Stimulated activated CD8-positive, alpha-beta memory T cell treated with anti-CD3 and anti-CD28 coated beads, Interleukin-7, amount 100 ng/mL, for 48 hours (primary cell): ENCODE data around the gene ROBO1.
"Not testable (repeated sequence)": the region's sequence is repeated elsewhere in the genome, so short reads cannot be mapped to it uniquely, and the experiment has no call there.

Experiments
- DNase-seq, 2 donors: peaks; one replicate each; pipeline ENCODE4 v3.0.0-alpha.2; 2020; ENCODE audit warnings: low read depth in 1 of 2; ENCODE audit errors: extremely low read depth in 1 of 2

ROBO1 gene

GRCh38 chr3:78765671-78766485, 1001.9 kb downstream of the ROBO1 start:
- DNase-seq, result no peak

DNA sequence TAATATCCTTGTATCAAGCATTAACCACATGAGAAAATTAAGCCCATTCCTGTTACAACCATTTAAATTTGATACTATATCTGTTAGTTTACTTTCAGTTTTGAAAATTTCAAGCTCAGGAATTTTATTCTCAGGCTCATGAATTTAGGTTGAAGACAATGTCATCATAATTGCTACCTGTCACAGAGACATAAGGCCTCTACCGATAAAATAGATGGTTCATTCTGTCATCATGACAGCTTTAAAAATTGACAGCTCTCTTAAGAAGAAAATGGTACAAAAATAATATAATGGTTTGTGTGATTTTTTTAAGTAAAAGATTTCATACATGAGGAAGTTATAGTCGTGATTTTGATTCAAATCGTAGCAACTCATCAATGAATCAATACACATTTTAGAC, 1003.2 kb downstream of the ROBO1 start:
- no peak for DNase-seq

DNA sequence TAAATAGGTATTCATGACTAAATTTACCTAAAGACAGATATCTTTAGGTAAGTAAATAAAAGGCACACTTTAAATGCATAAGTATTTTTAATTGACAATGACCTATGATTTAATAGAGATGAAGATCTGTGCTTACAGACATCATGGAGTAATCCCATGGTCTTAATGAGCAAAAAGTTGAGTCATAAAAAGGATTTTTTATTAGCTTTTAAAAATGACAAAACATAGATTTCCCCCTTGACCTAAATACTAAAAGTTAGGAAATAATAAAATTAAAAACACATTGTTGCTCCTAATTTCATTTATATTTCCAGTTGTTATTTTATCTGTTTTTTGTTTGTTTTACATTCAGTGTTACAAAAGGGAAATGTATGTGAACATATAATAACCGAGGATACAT, 1005.7 kb downstream of the ROBO1 start:
- DNase-seq, result no peak

DNA sequence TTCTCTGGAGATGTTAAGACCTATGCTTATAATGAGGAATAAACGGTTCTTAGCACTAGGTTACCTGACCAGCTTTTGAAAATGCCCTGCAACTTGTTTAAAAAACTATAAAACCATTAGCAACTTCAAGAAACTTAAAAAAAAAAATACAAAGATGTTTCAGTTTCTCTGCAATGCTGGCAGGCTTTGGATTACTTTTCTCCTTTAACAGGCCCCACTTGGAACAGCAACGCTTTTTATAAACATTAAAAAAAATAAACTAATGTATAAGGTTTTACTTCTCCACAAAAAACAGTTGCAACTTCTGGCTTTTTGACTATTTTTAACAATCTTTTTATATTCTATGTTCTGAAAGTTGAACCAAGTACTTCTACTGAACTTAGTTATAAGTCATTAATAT, 1006.7 kb downstream of the ROBO1 start:
- no peak for DNase-seq

GRCh38 chr3:78757731-78758130, 1010.1 kb downstream of the ROBO1 start:
- DNase-seq, result no peak

- DNase-seq, result no peak
These were observed 1013.6 kb downstream of the ROBO1 start for GRCh38 chr3:78754066-78754743.

DNA sequence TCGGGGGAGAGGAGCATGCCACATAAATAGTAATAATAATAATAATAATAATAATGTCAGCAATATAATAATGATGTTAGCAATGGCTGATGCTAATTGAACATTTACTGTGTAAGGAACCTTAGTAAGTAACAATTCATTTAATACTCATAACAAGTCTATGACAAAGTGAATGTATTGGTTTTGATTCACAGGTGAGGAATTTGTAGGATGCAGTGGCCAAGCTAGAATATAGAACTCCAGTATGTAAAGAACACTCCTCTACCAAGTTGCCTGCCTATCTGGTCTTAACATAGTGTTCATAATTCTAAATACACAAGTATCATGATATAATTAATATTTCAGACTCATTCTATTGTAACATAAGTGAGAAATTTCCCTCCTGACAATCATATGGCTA, 1016.5 kb downstream of the ROBO1 start:
- no peak for DNase-seq

DNA sequence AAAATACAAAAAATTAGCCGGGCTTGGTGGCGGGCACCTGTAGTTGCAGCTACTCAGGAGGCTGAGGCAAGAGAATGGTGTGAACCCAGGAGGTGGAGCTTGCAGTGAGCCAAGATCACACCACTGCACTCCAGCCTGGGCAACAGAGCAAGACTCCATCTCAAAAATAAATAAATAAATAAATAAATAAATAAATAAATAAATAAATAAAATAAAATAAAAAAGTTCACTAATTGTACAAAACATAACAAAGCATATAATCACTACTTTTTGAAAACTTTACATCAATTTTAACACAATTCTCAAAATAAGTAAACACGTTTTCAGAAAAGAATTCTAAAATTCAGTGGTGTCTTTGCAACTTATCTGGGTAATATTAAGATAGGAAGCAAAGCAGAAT, 1017.5 kb downstream of the ROBO1 start:
- not testable (repeated sequence) for DNase-seq

DNA sequence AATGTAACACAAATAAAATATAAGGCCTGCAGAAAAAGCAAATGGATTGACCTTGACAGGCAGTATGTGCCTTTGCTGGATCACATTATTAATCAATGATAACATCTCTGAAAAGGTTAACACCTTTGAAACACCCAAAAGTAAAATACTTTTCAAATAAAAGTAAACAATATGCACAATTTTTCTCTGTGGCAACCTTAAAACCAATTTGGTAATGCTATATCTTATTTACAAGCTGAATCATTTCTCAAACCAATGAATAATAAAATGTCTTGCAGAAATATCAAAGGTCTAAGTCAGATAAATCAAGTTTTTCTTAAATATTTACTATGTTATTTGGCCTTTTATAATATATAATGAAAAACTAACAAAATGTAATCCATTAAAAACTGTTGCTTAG, 1018.7 kb downstream of the ROBO1 start:
- DNase-seq, result no peak

DNA sequence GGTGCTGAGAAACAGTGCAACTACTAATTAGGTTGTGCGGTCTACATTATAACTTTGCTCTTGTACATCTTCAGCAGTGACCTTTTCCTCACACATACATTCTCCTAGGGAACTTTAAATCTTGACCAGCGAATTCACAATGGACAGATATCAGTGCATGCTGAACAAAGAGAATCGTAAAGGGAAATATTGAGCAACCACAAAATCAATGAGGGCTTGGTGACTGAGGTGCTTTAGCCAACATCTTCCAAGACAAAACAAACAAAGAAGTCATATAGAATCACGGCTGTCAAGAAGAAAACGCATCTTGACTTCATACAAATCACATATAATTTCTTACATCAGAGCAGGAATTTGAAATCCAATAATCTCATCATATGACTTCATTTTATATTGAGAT, 1022.0 kb downstream of the ROBO1 start:
- DNase-seq, result no peak

DNA sequence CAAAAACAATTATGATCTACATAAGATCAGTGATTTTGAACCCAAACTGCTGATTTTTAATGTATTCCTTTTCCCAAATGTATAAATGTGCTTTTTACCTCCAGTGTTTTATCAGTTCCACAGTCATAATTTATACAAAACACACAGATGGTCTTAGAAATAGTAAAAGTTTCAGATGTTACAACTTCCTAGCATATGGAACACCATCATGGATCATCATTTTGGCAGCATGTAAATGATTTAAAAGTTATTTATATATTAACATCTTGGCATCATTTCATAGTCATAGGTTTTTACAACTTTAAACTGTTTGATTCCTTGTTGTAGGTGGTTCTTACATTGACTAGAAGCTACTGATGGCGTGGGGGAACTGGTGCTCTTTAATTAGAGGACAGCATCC, 1025.3 kb downstream of the ROBO1 start:
- DNase-seq, result no peak

GRCh38 chr3:78742041-78742440, 1025.8 kb downstream of the ROBO1 start:
- DNase-seq, result no peak

- DNase-seq, result no peak
These were observed 1026.6 kb downstream of the ROBO1 start for GRCh38 chr3:78741066-78741645.

GRCh38 chr3:78738833-78739232, 1029.0 kb downstream of the ROBO1 start:
- DNase-seq, result no peak

GRCh38 chr3:78737988-78738387, 1029.8 kb downstream of the ROBO1 start:
- no peak for DNase-seq

DNA sequence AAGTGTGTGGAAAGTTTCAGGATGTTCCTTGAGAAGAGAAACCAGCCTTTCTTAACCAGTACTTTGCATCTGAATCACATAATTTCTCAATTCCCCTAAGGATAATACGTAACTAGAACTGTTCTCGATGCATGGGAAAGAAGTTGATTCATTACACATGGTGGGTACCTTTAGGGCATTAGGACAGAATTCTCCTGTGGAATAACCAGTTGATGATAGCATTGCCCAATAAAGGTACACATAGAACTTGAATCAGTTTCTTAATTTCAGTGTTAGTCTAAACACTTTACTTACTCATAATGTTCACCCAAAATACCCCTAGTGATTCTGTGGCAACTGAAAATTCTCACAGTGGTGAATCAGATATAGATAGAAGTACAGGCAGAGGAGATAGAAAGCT, 1030.9 kb downstream of the ROBO1 start:
- DNase-seq, result no peak

DNA sequence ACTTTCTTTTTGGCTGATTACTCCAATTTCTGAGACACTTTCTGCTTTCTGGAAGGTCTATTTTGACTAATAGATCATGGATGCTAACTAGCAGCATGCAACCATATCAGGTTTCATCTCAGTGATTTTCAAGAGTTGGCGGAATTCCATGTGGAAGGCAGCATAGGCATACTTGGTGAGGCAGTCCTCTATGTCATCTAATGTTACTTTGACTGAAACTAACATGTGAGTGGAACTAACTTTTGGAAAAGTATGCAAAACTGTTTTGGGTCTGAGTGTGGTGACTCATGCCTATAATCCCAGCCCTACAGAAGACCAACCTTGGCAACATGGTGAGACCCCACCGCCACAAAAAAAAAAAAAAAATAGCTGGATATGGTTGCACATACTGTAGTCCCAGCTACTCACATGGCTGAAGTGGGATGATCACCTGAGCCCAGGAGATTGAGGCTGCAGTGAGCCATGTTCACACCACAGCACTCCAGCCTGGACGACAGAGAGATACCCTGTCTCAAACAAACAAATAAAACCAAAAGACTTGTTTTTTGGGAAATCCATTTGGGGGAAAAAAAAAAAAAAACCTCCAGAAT, 1033.7 kb downstream of the ROBO1 start:
- no peak for DNase-seq

DNA sequence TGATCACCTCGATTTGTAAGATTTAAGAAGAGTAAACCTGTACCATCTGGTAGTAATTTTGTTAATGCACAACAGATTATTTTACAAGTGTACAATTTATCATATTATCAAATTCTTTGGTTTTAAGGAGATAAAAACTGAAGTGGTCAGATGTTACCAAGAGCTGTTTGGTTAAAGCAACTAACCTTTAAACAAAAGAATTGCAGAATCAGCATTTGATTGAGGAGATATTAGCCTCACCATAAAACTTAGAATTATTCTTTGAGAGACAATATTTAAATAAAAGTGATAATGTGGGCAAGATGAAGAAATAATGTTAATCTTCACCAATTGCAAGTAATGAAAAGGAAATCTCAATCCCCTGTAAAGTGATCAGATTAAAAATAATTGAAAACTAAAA, 1034.9 kb downstream of the ROBO1 start:
- DNase-seq, result no peak

DNA sequence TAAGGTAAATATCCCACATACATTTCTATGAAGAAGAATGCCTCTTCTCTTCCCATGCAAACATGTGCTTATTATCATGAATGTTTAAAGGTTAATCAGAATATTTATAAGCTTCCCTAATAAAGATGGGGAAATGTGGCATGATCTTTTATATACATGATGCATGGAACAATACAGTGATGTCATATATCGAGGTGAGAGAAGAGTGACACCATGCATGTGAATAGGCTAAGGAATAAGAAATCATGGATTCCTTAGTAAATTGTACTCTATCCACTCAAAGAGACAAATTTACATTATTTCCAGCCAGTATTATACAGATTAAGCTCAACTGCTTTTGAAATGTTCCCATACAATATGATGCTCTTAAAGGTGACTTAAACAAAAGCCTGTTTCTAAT, 1035.3 kb downstream of the ROBO1 start:
- DNase-seq, result no peak

GRCh38 chr3:78729946-78730345, 1037.9 kb downstream of the ROBO1 start:
- DNase-seq, result no peak

DNA sequence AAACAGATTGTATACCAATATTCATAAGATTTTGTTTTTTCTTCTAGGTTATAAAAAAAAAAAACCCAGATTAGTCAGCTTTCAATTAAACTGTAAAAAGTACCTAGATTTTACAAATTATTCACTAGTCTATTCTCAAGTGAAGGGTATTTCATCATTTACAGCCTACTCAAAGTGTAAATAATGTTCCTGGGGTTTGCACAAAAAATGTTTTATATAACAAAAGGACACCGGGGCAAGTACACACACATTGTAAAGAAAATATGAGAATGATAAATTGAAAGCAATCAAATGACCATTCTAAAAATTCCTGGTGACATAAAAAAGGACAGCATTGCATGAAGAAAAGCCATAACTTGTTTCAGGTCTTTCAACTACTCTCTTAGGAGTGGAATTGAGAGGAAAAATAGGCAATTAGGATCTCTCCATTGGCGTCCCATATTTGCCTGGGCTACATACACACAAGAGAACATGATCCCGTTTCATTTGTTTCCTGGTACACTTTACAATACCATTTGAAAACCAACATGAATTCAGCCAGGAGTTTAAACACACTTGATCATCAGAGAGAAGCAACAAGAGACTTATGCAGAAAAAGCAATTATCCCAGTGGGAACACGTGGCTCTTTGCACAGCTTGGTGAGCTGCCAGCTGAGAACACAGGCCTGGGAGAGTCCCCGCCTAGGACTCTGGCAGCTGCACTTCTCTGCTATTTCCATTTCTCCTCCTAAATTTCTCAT, 1039.2 kb downstream of the ROBO1 start:
- no peak for DNase-seq
